HG02588 (cell line): Measurements from ENCODE around the gene RNU7-1.

Source experiments
- ATAC-seq: cut with Tn5 transposase; IDR thresholded peaks from one replicate; pipeline ENCODE4 v1.9.1; 2021; ENCODE audit warnings: mild to moderate bottlenecking, moderate library complexity; ENCODE audit not compliant: unreplicated experiment

The RNU7-1 gene

GRCh38 chr12:6963016-6963731, 19.6 kb downstream of the RNU7-1 start:
- no peak for ATAC-seq

GRCh38 chr12:6963791-6964413, 20.3 kb downstream of the RNU7-1 start:
- ATAC-seq, result no peak

GRCh38 chr12:6964605-6965025, 21.0 kb downstream of the RNU7-1 start:
- ATAC-seq, result no peak

GRCh38 chr12:6965026-6965661, 21.5 kb downstream of the RNU7-1 start:
- ATAC-seq, result no peak

GRCh38 chr12:6965714-6966113, 22.1 kb downstream of the RNU7-1 start:
- ATAC-seq, result no peak

GRCh38 chr12:6966351-6966750, 22.7 kb downstream of the RNU7-1 start:
- no peak for ATAC-seq

GRCh38 chr12:6967651-6968100, 24.1 kb downstream of the RNU7-1 start:
- no peak for ATAC-seq

GRCh38 chr12:6968426-6968825, 24.8 kb downstream of the RNU7-1 start:
- ATAC-seq, result no peak

GRCh38 chr12:6970096-6970527, 26.5 kb downstream of the RNU7-1 start:
- ATAC-seq, result peak; percentile 4

GRCh38 chr12:6974180-6974579, 30.6 kb downstream of the RNU7-1 start:
- ATAC-seq, result no peak

GRCh38 chr12:6975297-6976032, 31.8 kb downstream of the RNU7-1 start:
- ATAC-seq, result no peak

GRCh38 chr12:6977653-6978052, 34.0 kb downstream of the RNU7-1 start:
- ATAC-seq, result no peak

GRCh38 chr12:6978188-6978587, 34.6 kb downstream of the RNU7-1 start:
- no peak for ATAC-seq

GRCh38 chr12:6978611-6979011, 35.0 kb downstream of the RNU7-1 start:
- ATAC-seq, result no peak

- ATAC-seq, result no peak
These were observed 35.4 kb downstream of the RNU7-1 start for GRCh38 chr12:6979021-6979420.

- ATAC-seq, result no peak
These were observed 35.8 kb downstream of the RNU7-1 start for GRCh38 chr12:6979453-6979852.

- ATAC-seq, result no peak
These were observed 36.5 kb downstream of the RNU7-1 start for GRCh38 chr12:6980075-6980474.

- no peak for ATAC-seq
These were observed 37.1 kb downstream of the RNU7-1 start for GRCh38 chr12:6980740-6981139.

- no peak for ATAC-seq
These were observed 37.8 kb downstream of the RNU7-1 start for GRCh38 chr12:6981152-6982052.

- no peak for ATAC-seq
These were observed 38.9 kb downstream of the RNU7-1 start for GRCh38 chr12:6982532-6982931.
